NCI-H1092 (cell line): ENCODE data around the gene MAML3.
A peak's percentile ranks its signal among the peaks of the same experiment; 100 is the strongest.

Source experiments
- DNase-seq: peaks from one replicate; lab custom pipeline; 2025; lab: John Stamatoyannopoulos, UW

The MAML3 gene

DNA sequence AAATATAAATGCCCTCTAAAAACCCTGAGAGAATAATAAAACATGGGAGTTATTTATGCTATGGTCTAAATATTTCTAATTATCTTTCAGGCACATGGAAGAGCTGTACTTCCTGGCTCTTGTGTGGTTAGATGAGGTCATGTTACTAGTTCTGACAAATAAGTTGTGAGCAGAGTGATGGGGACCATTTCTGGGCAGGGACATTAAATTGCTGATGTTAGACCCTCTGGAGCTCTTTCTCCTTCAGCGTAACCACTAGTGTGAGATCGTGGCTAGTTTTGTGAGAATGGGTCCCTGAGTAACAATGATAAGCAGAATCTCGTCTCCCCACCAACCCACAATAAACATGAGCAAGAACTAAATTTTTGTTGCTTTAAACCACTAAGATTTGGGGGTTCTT, 108.0 kb downstream of the MAML3 start:
- DNase-seq = no peak

GRCh38 chr4:140044337-140044902, 109.6 kb downstream of the MAML3 start:
- DNase-seq = no peak

GRCh38 chr4:140042634-140043033, 111.3 kb downstream of the MAML3 start:
- DNase-seq = no peak

DNA sequence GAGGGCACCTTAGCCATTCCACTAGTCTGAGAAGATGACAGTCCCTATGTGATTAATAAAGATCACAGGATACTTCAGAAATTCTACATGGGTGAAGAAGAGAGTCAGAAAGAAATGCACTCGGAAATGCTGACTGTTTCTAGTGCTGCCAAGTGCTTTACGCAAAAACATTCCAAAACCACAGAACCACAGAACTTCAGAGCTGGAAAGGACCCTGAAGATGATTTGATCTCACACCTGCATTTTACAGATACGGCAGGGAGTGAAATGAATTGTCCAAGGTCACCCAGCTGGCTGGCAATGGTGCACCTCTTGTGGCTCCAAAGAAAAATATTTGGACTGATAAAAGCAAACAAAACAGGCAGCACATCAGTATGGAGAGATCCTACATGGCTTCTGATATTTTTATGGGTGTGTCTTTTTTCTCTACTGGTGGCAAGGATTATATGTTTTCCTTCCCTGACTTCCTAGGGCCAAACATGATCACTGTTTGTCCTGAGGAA, 115.9 kb downstream of the MAML3 start:
- DNase-seq = no peak

DNA sequence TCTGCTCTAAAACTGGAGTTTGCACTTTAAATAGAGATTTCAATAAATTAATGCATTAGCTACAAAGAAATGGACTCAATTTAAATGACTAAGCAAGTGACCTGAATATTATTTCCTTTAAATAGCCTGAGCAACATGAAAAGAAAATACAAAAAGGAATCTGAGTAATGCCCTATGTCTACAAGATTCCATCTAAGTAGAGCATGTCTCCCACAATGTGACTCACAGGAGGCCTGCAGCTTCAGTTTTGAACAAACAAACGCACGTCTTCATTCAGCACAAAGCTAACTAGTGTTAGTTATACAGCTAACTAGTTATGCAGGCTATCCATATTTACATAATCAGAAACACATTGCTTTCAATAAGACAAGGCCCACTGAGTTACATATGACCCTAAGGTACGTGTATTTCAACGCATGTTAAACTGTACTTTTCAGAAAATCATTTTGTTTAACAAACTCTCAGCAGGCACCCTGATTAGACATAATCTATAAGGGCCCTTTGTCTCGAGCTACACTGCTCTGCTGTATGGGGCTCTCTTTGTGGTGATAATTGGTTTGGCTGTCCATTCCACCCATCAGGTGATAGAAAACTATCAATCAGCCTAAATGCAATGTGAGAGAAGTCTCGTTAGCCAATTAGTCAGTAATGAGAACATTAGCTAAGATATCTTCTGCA, 116.5 kb downstream of the MAML3 start:
- no peak for DNase-seq

DNA sequence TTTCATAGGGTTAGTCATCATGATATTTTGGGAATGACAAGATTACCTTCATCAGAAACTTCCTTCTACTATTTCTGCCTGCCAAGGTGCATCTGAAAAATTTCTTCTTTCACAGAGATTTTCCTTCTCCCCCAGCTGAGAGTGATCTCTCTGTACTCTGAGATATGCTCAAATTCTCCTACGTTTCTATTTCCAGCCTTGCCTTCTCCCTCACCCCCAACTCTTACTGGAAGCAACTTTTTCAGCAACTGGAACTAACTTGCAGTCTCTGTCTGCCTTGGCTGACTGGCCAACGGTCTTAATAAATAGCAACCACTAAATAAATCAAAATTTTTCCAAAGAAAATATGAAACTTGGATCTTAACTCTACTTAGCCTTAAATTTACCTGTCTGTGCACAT, 122.3 kb downstream of the MAML3 start:
- no peak for DNase-seq

GRCh38 chr4:140031061-140031460, 122.9 kb downstream of the MAML3 start:
- no peak for DNase-seq

- no peak for DNase-seq
Observed at GRCh38 chr4:140028676-140029517, 125.1 kb downstream of the MAML3 start.

DNA sequence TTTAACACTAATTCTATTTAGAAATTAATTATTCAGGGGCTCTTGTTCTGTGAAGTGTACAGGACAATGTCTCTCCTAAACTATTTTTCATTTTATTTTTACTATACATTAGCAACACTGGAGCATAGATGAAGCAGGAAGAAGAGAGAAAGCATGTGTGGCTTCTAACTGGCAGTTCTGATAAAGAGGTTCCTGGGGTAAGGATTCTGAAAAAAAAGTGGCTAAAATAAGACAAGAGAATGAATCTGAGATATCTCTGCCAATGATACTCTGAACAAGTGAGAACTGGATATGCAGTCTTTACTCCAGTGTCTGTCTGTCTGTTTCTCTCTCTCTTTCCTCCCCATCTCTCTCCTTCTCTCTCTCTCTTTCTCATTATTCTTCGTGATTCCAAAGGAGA, 125.9 kb downstream of the MAML3 start:
- no peak for DNase-seq

GRCh38 chr4:140027101-140027500, 126.9 kb downstream of the MAML3 start:
- DNase-seq = no peak

DNA sequence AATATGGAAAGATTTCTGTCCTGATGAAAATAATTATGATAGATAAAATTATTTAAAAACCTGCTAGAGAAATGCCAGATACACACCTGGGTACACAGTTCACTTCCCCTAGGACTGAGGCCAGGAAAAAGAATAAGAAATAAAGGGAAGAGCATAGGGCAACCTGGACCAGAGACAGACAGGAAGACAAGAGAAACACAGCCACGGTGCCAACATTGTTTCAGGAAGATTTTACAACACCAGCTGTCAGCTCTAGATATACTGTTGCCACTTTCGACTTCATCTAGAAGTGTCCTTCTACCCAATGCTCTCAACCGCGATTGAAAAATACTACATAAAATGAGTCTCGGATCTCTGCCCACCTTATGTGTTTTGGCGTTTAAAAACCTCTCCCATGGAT, 128.5 kb downstream of the MAML3 start:
- DNase-seq = no peak

DNA sequence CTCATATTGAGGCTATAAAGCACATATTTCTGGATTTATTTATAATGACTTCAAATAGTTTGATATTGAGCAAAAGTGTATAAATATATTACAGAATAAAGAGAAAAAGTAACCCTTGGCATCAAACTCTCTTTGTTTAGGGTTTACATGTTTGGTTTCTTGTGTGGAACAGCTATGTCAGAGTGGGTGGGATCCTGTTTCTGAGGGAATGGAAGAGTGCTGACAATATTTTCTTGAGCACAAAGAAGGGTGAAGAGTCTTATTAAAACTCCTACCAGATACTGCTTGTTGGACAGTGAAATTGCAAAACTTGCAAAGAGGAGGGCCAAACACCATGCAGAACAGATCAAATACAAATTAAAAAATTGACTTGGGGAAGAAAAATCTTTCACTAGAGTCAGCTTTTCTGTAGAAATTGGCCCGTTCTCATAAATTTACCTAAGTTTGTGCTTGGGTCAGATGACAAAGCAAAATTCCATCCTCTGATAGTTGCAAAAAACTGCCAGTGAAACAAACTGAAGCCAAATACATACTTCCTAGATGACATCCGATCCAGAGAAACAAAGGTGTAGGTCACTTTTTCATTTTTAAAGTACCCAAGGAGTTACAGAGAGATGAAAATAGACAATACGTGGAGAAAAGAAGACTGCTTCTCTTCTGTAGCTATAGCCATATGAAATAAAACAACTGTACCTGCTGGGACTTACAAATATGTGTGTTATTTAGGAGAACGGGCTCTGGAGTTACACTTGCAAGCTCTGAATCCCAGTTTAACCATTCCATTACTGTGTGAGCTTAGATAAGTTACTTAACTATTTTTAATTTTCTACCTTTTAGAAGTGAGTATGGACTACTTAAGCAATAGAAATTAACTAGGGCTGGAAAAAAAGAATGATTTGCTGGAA, 133.3 kb downstream of the MAML3 start:
- DNase-seq = no peak

GRCh38 chr4:140019619-140020347, 134.2 kb downstream of the MAML3 start:
- no peak for DNase-seq

GRCh38 chr4:140018931-140019618, 134.9 kb downstream of the MAML3 start:
- DNase-seq = peak; percentile 17

DNA sequence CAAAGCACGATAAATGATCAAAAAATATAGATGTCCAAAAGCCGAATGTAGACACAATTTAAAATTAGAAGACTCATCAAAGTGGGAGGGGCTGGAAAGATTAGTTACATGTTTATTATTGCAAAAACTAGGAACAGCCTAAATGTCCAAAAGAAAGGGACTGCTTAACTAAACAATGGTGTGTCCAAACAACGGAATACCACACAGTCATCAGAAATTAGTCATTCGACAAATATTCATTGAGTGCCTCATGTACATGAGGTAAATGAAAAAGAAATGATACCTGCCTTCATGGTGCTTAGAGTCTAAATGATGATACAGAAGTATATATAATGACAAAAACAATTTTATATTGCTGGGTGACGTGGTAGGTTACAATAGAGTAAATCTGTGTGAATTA, 139.7 kb downstream of the MAML3 start:
- DNase-seq = no peak

DNA sequence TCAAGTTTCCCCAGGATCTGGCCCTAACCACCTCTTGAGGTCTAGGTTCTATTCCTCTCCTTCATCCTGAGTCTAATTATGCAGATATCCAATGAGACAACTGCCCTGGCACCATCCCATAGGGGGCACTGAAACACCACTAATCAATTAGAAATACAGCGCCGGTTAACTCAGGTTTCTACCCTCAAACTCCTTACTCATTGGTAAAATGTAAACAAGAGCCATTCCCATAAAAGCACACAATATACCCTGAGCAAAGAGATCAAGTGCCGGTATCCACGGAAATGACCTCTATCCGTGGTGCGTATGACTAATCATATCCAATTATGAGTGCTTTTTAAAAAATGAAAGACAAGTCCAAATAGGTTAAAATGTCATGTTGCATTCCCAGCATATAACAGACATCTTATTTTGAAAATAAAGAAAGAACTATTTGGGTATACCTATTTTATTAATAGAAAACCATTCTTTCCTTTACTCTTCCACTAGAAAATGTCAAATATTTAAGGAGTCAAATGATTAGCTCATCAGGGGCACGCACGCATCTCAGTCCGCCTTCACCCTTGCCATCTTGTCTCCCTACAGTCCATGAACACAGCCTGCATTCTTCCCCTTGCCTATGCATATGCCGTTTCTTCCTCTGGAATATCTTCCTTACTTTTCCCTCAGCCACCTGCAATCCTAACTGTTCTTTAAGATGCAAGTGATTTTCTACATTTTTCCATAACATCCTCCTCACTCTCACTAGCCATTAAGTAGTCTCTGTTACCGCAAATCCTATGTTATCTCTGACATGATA, 141.1 kb downstream of the MAML3 start:
- peak; percentile 81 for DNase-seq

- DNase-seq = no peak
Observed at GRCh38 chr4:140005699-140006098, 148.3 kb downstream of the MAML3 start.

GRCh38 chr4:140004922-140005627, 148.9 kb downstream of the MAML3 start:
- peak; percentile 8 for DNase-seq

DNA sequence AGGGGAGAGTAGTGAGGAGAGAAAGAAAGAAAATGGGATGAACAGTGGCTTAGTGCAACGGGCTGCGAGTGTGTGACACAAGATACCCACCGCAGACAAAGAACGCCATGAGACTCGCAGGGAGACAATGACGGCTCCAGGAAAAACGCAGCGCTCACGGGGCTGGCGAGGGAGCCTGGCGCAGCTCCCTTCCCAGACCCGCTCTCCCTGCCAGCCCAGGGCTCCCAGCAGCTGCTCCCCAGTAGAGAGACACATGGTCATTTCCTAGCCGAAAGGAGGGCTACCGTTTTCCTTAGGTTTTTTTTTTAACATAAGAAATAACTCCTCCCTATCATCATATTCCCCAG, 149.5 kb downstream of the MAML3 start:
- DNase-seq = peak; percentile 79
